ENCODE data around the gene TRIM6.

The TRIM6 gene

DNA sequence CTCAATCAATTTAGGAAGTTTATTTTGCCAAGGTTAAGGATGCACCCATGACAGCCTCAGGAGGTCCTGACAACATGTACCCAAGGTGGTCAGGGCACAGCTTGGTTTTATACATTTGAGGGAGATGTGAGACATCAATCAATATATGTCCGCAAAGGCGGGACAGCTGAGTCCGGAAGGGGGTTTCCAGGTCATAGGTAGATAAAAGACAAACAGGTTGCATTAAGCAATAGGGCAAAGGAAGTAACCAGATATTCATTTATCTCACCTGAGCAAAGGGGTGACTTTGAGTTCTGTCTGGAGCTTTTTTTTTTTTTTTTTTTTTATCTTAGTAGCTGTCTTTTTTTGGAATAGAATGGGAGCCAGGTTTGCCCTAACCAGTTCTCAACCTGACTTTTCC is 26.4 kb downstream of the TRIM6 start:
- Histone ChIP-seq H3K4me1 (ENCODE audit: insufficient read depth, insufficient read length) (no peaks in the 10 kb centered on the region), H3K9ac (ENCODE audit: insufficient read length, low read depth) (no peak overlapping the region), H3K36me3 (ENCODE audit: insufficient read depth, insufficient read length, low read length) (no peaks in the 10 kb centered on the region), H3K4me3 (ENCODE audit: insufficient read length, low read depth) (no peak overlapping the region), H3K27me3 (ENCODE audit: insufficient read depth, insufficient read length) (no peaks in the 10 kb centered on the region), H3K9me3 (ENCODE audit: insufficient read depth, low read length) (no peaks in the 10 kb centered on the region)
- no peak for DNase-seq (ENCODE audit: low read depth, low spot score)
- TF ChIP-seq ZNF274 (IDR thresholded peaks at IDR 0.05; ENCODE audit: low read depth, low read length), result no peak
- TF ChIP-seq YY1 (IDR thresholded peaks at IDR 0.05; ENCODE audit: insufficient read depth, insufficient read length), result no peak
- TF ChIP-seq SUZ12 (IDR thresholded peaks at IDR 0.05; ENCODE audit: extremely low read depth, insufficient read depth, insufficient read length), result no peak

DNA sequence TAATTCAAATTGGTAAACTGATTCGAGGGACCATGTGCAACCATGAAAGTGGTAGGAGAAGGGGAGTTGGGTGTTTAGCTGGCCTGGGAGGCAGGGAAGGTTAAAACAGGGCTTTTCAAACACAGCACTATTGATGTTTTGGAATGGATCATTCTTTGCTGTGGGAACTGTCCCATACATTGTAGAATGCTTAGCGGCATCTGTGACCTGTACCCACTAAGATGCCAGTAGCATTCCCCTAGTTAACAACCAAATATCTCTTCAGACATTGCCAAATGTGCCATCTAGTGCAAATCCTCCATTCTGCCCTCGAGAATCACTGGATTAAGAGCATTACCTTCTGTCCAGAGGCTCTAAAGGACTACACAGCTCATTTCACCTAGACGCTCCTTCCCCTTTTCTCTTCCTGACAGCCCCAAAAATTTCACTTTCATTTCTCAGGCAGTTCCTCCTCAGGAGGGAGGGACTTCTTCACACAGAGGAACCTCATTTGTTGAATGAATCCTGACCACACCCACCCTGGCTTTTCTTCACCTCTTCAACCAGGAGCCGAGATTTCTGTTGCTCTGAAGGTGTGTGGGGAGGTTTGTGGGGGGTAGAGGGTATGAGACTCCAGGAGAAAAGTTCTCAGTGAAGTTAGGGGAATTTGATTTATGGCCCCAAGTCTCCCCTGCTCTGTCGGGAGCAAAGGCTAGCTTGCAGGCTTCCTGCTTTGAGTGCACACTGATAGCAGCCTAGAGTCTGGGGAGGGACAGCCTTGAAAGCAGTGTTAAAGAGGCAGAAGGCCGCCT is 28.2 kb downstream of the TRIM6 start, which contains the start of gene TRIM34:
Gene TRIM34 (plus strand): TSS at position 513 of the 791 bp plus-strand sequence. CDS start 7,331 bp downstream, outside the sequence.
- H3K9ac ChIP-seq (ENCODE audit: insufficient read length, low read depth), result no peak within 1 kb of the TSS
- H3K36me3 ChIP-seq (ENCODE audit: insufficient read depth, insufficient read length, low read length), result no peaks in the 10 kb centered on the region
- TF ChIP-seq ZNF274 (IDR thresholded peaks at IDR 0.05; ENCODE audit: low read depth, low read length), result no peak
- TF ChIP-seq SUZ12 (IDR thresholded peaks at IDR 0.05; ENCODE audit: extremely low read depth, insufficient read depth, insufficient read length), result no peak
- TF ChIP-seq YY1 (IDR thresholded peaks at IDR 0.05; ENCODE audit: insufficient read depth, insufficient read length), result no peak
- no peaks in the 10 kb centered on the region for H3K4me1 ChIP-seq (ENCODE audit: insufficient read depth, insufficient read length)
- H3K27me3 ChIP-seq (ENCODE audit: insufficient read depth, insufficient read length), result no peaks in the 10 kb centered on the region
- no peak for DNase-seq (ENCODE audit: low read depth, low spot score)
- H3K4me3 ChIP-seq (ENCODE audit: insufficient read length, low read depth), result no peak within 1 kb of the TSS
- H3K9me3 ChIP-seq (ENCODE audit: insufficient read depth, low read length), result no peaks in the 10 kb centered on the region

- no peak for DNase-seq (ENCODE audit: low read depth, low spot score)
- no peak overlapping the region for H3K9ac ChIP-seq (ENCODE audit: insufficient read length, low read depth)
- no peak overlapping the region for H3K4me3 ChIP-seq (ENCODE audit: insufficient read length, low read depth)
Observed at GRCh38 chr11:5625281-5625680, 28.8 kb downstream of the TRIM6 start.

DNA sequence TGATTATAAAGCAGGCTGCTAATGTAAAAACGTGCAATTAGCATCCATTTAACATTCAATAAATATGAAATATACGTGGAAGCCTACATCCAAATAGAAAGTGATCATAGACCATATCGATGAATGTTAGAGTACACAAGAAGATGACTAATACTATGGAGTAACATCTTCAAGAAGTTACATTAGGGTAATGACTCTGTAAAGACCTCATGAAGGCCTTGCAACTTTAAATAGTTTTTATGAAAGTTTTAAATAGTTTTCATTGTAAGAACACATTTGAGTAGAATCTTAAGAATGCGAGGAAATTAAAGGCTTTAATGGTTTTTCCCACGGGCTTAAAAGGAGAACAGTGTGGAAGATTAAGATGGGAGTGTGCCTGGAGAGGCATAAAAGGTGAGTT is 29.8 kb downstream of the TRIM6 start:
- no peak overlapping the region for H3K4me3 ChIP-seq (ENCODE audit: insufficient read length, low read depth)
- no peak for DNase-seq (ENCODE audit: low read depth, low spot score)
- no peaks in the 10 kb centered on the region for H3K36me3 ChIP-seq (ENCODE audit: insufficient read depth, insufficient read length, low read length)
- TF ChIP-seq SUZ12 (IDR thresholded peaks at IDR 0.05; ENCODE audit: extremely low read depth, insufficient read depth, insufficient read length) (no peak), ZNF274 (IDR thresholded peaks at IDR 0.05; ENCODE audit: low read depth, low read length) (no peak), YY1 (IDR thresholded peaks at IDR 0.05; ENCODE audit: insufficient read depth, insufficient read length) (no peak)
- no peak overlapping the region for H3K9ac ChIP-seq (ENCODE audit: insufficient read length, low read depth)
- no peaks in the 10 kb centered on the region for H3K27me3 ChIP-seq (ENCODE audit: insufficient read depth, insufficient read length)
- no peaks in the 10 kb centered on the region for H3K4me1 ChIP-seq (ENCODE audit: insufficient read depth, insufficient read length)
- H3K9me3 ChIP-seq (ENCODE audit: insufficient read depth, low read length), result no peaks in the 10 kb centered on the region

More at GRCh38 chr11:5625281-5625680, 28.8 kb downstream of the TRIM6 start:
- Histone ChIP-seq H3K4me1 (ENCODE audit: insufficient read depth, insufficient read length) (no peaks in the 10 kb centered on the region), H3K9me3 (ENCODE audit: insufficient read depth, low read length) (no peaks in the 10 kb centered on the region), H3K36me3 (ENCODE audit: insufficient read depth, insufficient read length, low read length) (no peaks in the 10 kb centered on the region), H3K27me3 (ENCODE audit: insufficient read depth, insufficient read length) (no peaks in the 10 kb centered on the region)
- TF ChIP-seq SUZ12 (IDR thresholded peaks at IDR 0.05; ENCODE audit: extremely low read depth, insufficient read depth, insufficient read length) (no peak), YY1 (IDR thresholded peaks at IDR 0.05; ENCODE audit: insufficient read depth, insufficient read length) (no peak), ZNF274 (IDR thresholded peaks at IDR 0.05; ENCODE audit: low read depth, low read length) (no peak)

DNA sequence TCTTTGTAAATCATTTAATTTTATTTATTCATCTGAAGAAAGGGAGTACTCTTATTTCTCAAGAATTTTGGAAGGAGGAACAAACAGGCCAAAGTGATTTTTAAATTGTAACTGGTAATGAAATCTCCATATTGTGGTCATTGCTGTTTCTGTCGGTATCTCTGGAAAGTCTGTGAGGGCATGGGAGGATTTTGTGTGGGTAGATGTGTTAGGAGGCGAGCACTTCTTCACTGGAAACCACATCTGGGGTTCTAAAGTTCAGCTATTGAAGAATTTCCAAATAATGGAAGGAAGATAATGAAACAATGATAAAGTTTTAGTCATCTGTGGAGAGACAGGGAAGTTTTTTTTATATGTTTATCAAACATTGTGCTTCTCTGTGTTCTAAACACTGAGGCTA is 35.0 kb downstream of the TRIM6 start:
- no peak for DNase-seq (ENCODE audit: low read depth, low spot score)
- Histone ChIP-seq H3K27me3 (ENCODE audit: insufficient read depth, insufficient read length) (no peaks in the 10 kb centered on the region), H3K36me3 (ENCODE audit: insufficient read depth, insufficient read length, low read length) (no peaks in the 10 kb centered on the region), H3K9ac (ENCODE audit: insufficient read length, low read depth) (no peak overlapping the region), H3K4me3 (ENCODE audit: insufficient read length, low read depth) (no peak overlapping the region), H3K9me3 (ENCODE audit: insufficient read depth, low read length) (no peaks in the 10 kb centered on the region), H3K4me1 (ENCODE audit: insufficient read depth, insufficient read length) (no peaks in the 10 kb centered on the region)
- TF ChIP-seq YY1 (IDR thresholded peaks at IDR 0.05; ENCODE audit: insufficient read depth, insufficient read length) (no peak), ZNF274 (IDR thresholded peaks at IDR 0.05; ENCODE audit: low read depth, low read length) (no peak), SUZ12 (IDR thresholded peaks at IDR 0.05; ENCODE audit: extremely low read depth, insufficient read depth, insufficient read length) (no peak)

DNA sequence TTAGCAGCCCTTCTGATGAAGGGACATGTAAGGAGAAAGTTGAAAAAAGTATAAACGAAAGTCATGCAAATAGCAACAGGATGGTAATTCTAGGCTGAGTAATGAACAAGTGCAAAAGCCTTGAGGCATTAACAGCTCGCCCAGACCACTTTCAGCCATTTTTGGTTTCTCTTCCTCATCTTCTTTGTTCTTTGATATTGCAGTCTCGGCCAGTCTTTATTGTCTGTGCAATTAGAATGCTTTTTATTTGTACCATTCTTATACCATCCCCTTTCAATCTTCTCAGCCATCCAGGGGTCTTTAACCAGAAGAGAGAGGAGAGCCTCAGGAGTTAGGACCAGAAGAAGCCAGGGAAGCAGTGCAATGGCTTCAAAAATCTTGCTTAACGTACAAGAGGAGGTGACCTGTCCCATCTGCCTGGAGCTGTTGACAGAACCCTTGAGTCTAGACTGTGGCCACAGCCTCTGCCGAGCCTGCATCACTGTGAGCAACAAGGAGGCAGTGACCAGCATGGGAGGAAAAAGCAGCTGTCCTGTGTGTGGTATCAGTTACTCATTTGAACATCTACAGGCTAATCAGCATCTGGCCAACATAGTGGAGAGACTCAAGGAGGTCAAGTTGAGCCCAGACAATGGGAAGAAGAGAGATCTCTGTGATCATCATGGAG is 35.7 kb downstream of the TRIM6 start:
- H3K4me1 ChIP-seq (ENCODE audit: insufficient read depth, insufficient read length), result no peaks in the 10 kb centered on the region
- no peak overlapping the region for H3K4me3 ChIP-seq (ENCODE audit: insufficient read length, low read depth)
- no peaks in the 10 kb centered on the region for H3K27me3 ChIP-seq (ENCODE audit: insufficient read depth, insufficient read length)
- no peak overlapping the region for H3K9ac ChIP-seq (ENCODE audit: insufficient read length, low read depth)
- no peaks in the 10 kb centered on the region for H3K9me3 ChIP-seq (ENCODE audit: insufficient read depth, low read length)
- TF ChIP-seq ZNF274 (IDR thresholded peaks at IDR 0.05; ENCODE audit: low read depth, low read length) (no peak), YY1 (IDR thresholded peaks at IDR 0.05; ENCODE audit: insufficient read depth, insufficient read length) (no peak), SUZ12 (IDR thresholded peaks at IDR 0.05; ENCODE audit: extremely low read depth, insufficient read depth, insufficient read length) (no peak)
- DNase-seq (ENCODE audit: low read depth, low spot score), result no peak
- H3K36me3 ChIP-seq (ENCODE audit: insufficient read depth, insufficient read length, low read length), result no peaks in the 10 kb centered on the region

- DNase-seq (ENCODE audit: low read depth, low spot score), result no peak
- TF ChIP-seq SUZ12 (IDR thresholded peaks at IDR 0.05; ENCODE audit: extremely low read depth, insufficient read depth, insufficient read length) (no peak), YY1 (IDR thresholded peaks at IDR 0.05; ENCODE audit: insufficient read depth, insufficient read length) (no peak), ZNF274 (IDR thresholded peaks at IDR 0.05; ENCODE audit: low read depth, low read length) (no peak)
- Histone ChIP-seq H3K9me3 (ENCODE audit: insufficient read depth, low read length) (no peaks in the 10 kb centered on the region), H3K4me1 (ENCODE audit: insufficient read depth, insufficient read length) (no peaks in the 10 kb centered on the region), H3K27me3 (ENCODE audit: insufficient read depth, insufficient read length) (no peaks in the 10 kb centered on the region), H3K4me3 (ENCODE audit: insufficient read length, low read depth) (no peak overlapping the region), H3K9ac (ENCODE audit: insufficient read length, low read depth) (no peak overlapping the region), H3K36me3 (ENCODE audit: insufficient read depth, insufficient read length, low read length) (no peaks in the 10 kb centered on the region)
Observed at GRCh38 chr11:5639953-5640352, 43.5 kb downstream of the TRIM6 start.
